GM23338 (cell line): ENCODE results near the gene PRKCD. TPM values are rescaled to one million over a fixed set of nuclear protein-coding genes. Genes with fewer than 3 reads are reported as not detected.

ENCODE experiments used
- ATAC-seq: fragments of 200-7000 bp; cut with Tn5 transposase; 3 replicates; pipeline ENCODE4 v1.9.1; 2020
- DNase-seq: peaks from one replicate; pipeline ENCODE4 v3.0.0-alpha.2; 2015; ENCODE audit warnings: low spot score
- H2AFZ ChIP-seq: fragments of 200-600 bp; sonication (generic); 2 replicates; pipeline ENCODE4 v1.8.0; 2016; ENCODE audit warnings: antibody characterized with exemption, mild to moderate bottlenecking, moderate library complexity
- H3F3A ChIP-seq: fragments of 200-600 bp; sonication (generic); replicated peaks from 2 replicates; pipeline ENCODE4 v1.8.0; 2017; ENCODE audit warnings: antibody characterized with exemption, mixed run types, low read depth
- H3K27ac ChIP-seq: fragments of 200-600 bp; sonication (generic); 2 replicates; pipeline ENCODE4 v1.6.1; 2016; ENCODE audit warnings: low read depth
- H3K27me3 ChIP-seq: fragments of 200-600 bp; sonication (generic); 2 replicates; pipeline ENCODE4 v1.8.0; 2016; ENCODE audit warnings: mild to moderate bottlenecking, mixed run types, moderate library complexity; ENCODE audit not compliant: insufficient read depth
- H3K36me3 ChIP-seq: fragments of 200-600 bp; sonication (generic); 2 replicates; pipeline ENCODE4 v1.8.0; 2016; ENCODE audit warnings: mild to moderate bottlenecking; ENCODE audit not compliant: insufficient read depth
- H3K4me1 ChIP-seq: fragments of 200-600 bp; sonication (generic); 2 replicates; pipeline ENCODE4 v1.8.0; 2016; ENCODE audit warnings: mild to moderate bottlenecking, moderate library complexity; ENCODE audit not compliant: insufficient read depth
- H3K4me2 ChIP-seq: fragments of 200-600 bp; sonication (generic); 2 replicates; pipeline ENCODE4 v1.7.1; 2017; ENCODE audit warnings: mixed run types
- H3K4me3 ChIP-seq: fragments of 200-600 bp; sonication (generic); 2 replicates; pipeline ENCODE4 v1.6.1; 2016; ENCODE audit warnings: mixed run types
- H3K79me2 ChIP-seq: fragments of 200-600 bp; sonication (generic); replicated peaks from 2 replicates; pipeline ENCODE4 v1.8.0; 2017; ENCODE audit warnings: mild to moderate bottlenecking; ENCODE audit not compliant: insufficient read depth
- H3K9me2 ChIP-seq: fragments of 200-600 bp; sonication (generic); 2 replicates; pipeline ENCODE4 v1.8.0; 2017; ENCODE audit not compliant: insufficient read depth
- H4K20me1 ChIP-seq: fragments of 200-600 bp; sonication (generic); replicated peaks from 2 replicates; pipeline ENCODE4 v1.8.0; 2017; ENCODE audit warnings: mild to moderate bottlenecking; ENCODE audit not compliant: insufficient read depth
- H3K27ac Mint-ChIP-seq: 2 replicates; pipeline ENCODE4 v1.8.0; 2020; ENCODE audit warnings: inconsistent platforms, mild to moderate bottlenecking, moderate library complexity, mixed read lengths
- H3K27me3 Mint-ChIP-seq: 3 replicates; pipeline ENCODE4 v1.8.0; 2022; ENCODE audit warnings: low read depth, mild to moderate bottlenecking, moderate library complexity, mixed read lengths, inconsistent platforms; ENCODE audit not compliant: insufficient read depth, poor library complexity
- H3K36me3 Mint-ChIP-seq: 3 replicates; pipeline ENCODE4 v1.8.0; 2021; ENCODE audit warnings: low read depth, mild to moderate bottlenecking, inconsistent platforms, moderate library complexity, mixed read lengths
- H3K4me1 Mint-ChIP-seq: 3 replicates; pipeline ENCODE4 v1.8.0; 2020; ENCODE audit warnings: mild to moderate bottlenecking, inconsistent platforms, mixed read lengths
- H3K4me3 Mint-ChIP-seq: 3 replicates; pipeline ENCODE4 v1.8.0; 2021; ENCODE audit warnings: moderate library complexity, mild to moderate bottlenecking, inconsistent platforms, mixed read lengths
- H3K9me3 Mint-ChIP-seq: 3 replicates; pipeline ENCODE4 v1.8.0; 2020; ENCODE audit warnings: moderate library complexity, mild to moderate bottlenecking, inconsistent platforms, mixed read lengths
- CREB1 ChIP-seq: fragments of 250-450 bp; sonication (Bioruptor Pico); IDR thresholded peaks from 2 replicates; pipeline ENCODE4 v1.5.0; 2020; ENCODE audit warnings: low read depth, mild to moderate bottlenecking, moderate library complexity
- CTCF ChIP-seq, 2 experiments: fragments of 200-600 bp in 1 of 2; sonication (generic) in 1 of 2; conservative IDR thresholded peaks; 2 replicates each; pipeline versions ENCODE4 v1.5.1 to v1.6.1; 2016 to 2017; ENCODE audit warnings: antibody characterized with exemption in 2 of 2, low read depth in 2 of 2, mild to moderate bottlenecking in 2 of 2, moderate library complexity in 1 of 2
- EZH2 ChIP-seq: fragments of 200-600 bp; sonication (generic); IDR thresholded peaks from one replicate; pipeline ENCODE4 v1.8.0; 2017; ENCODE audit warnings: antibody characterized with exemption, mild to moderate bottlenecking, low read depth; ENCODE audit not compliant: unreplicated experiment
- EZH2phosphoT487 ChIP-seq: fragments of 200-600 bp; sonication (generic); IDR thresholded peaks from one replicate; pipeline ENCODE4 v1.8.1; 2018; ENCODE audit warnings: antibody characterized with exemption; ENCODE audit not compliant: unreplicated experiment
- JUNB ChIP-seq: IDR thresholded peaks from one replicate; pipeline ENCODE4 v1.6.1; 2016; ENCODE audit warnings: antibody characterized with exemption; ENCODE audit not compliant: unreplicated experiment
- NANOG ChIP-seq: IDR thresholded peaks from 2 replicates; pipeline ENCODE4 v1.6.1; 2016; ENCODE audit warnings: antibody characterized with exemption, borderline replicate concordance
- POLR2AphosphoS5 ChIP-seq: IDR thresholded peaks from 2 replicates; pipeline ENCODE4 v1.6.1; 2016; ENCODE audit warnings: antibody characterized with exemption, low read depth
- REST ChIP-seq: IDR thresholded peaks from one replicate; pipeline ENCODE4 v1.6.1; 2018; ENCODE audit warnings: antibody characterized with exemption; ENCODE audit not compliant: unreplicated experiment
- STAT1 ChIP-seq: IDR thresholded peaks from one replicate; pipeline ENCODE4 v1.6.1; 2016; ENCODE audit warnings: antibody characterized with exemption; ENCODE audit not compliant: unreplicated experiment
- ZNF114 ChIP-seq: fragments of 250-450 bp; sonication (Bioruptor Pico); IDR thresholded peaks from 2 replicates; pipeline ENCODE4 v1.5.0; 2020; ENCODE audit warnings: mild to moderate bottlenecking, moderate library complexity
- ZNF331 ChIP-seq: fragments of 250-450 bp; sonication (Bioruptor Pico); IDR thresholded peaks from 2 replicates; pipeline ENCODE4 v1.5.0; 2020; ENCODE audit warnings: low read depth, mild to moderate bottlenecking, moderate library complexity
- ZNF462 ChIP-seq: fragments of 250-450 bp; sonication (Bioruptor Pico); IDR thresholded peaks from 2 replicates; pipeline ENCODE4 v1.5.0; 2020; ENCODE audit warnings: mild to moderate bottlenecking, moderate library complexity
- polyA plus RNA-seq: library from polyadenylated mRNA; unstranded; fragments of >200 nt; fragmentation: Nextera tagmentation; extraction: Ambion mirVana; gene quantifications from 2 replicates; pipeline ENCODE4 v1.2.1, GENCODE V29; 2016
- total RNA-seq: library from RNA; depleted of rRNA; stranded (reverse); fragments of >200 nt; shearing (Covaris generic); gene quantifications from 2 replicates; pipeline ENCODE4 v1.2.3, GENCODE V29; 2014
- TF ChIP-seq, protein P1 (sequence below): IDR thresholded peaks from 2 replicates; pipeline ENCODE4 v1.6.1; 2016; ENCODE audit warnings: antibody characterized with exemption

The PRKCD gene
- total and polyA plus RNA-seq, 2 experiments from 2014 or later = 11.3 to 11.8 TPM

DNA sequence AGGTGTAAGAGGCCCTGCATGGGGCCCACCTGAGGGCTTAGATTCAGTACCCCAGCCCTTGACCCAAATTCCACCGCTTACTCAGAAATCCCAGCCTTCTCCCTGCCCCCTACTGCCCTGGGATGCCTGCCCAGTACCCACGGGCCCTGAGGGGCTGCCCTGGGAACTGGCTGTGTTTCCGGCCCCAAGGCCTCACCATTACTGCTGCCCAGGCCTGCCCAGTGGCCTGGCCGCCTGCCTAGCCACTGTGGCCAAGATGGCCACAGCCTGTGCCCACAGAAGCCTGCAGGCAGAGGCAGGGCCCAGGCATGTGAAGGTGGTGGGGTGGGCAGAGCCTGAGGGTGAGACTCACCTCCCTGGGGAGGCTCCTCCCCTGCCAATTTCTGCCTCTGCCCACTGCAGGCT lies 6.1 kb upstream of the PRKCD start:
- no peaks in the 10 kb centered on the region for H3K36me3 ChIP-seq
- peaks cover 23% of the 10 kb centered on the region; the same call in 1 of the 2 replicates for H3K4me1 ChIP-seq
- DNase-seq (no peak), ATAC-seq (no peak)
- no peak overlapping the region for H2AFZ ChIP-seq
- Mint-ChIP-seq H3K4me1 (peaks cover 27% of the 10 kb centered on the region), H3K36me3 (no peaks in the 10 kb centered on the region), H3K9me3 (no peaks in the 10 kb centered on the region), H3K27me3 (peaks cover 19% of the 10 kb centered on the region), H3K27ac (no peak overlapping the region), H3K4me3 (no peak overlapping the region)
- no peaks in the 10 kb centered on the region for H3K79me2 ChIP-seq
- H3K27ac ChIP-seq = no peak overlapping the region
- H3K4me3 ChIP-seq = no peak overlapping the region
- H3K27me3 ChIP-seq = peaks cover 1% of the 10 kb centered on the region
- TF ChIP-seq REST = no peak
- TF ChIP-seq POLR2AphosphoS5 = no peak
- no peak for TF ChIP-seq EZH2phosphoT487
- no peak for TF ChIP-seq STAT1
- no peak for TF ChIP-seq EZH2
- no peak for TF ChIP-seq JUNB
- no peak for TF ChIP-seq CREB1
- no peak for TF ChIP-seq CTCF (conservative IDR thresholded peaks at IDR 0.05; ENCODE audit: low read depth in 2 of 2)
- TF ChIP-seq, protein P1, sequence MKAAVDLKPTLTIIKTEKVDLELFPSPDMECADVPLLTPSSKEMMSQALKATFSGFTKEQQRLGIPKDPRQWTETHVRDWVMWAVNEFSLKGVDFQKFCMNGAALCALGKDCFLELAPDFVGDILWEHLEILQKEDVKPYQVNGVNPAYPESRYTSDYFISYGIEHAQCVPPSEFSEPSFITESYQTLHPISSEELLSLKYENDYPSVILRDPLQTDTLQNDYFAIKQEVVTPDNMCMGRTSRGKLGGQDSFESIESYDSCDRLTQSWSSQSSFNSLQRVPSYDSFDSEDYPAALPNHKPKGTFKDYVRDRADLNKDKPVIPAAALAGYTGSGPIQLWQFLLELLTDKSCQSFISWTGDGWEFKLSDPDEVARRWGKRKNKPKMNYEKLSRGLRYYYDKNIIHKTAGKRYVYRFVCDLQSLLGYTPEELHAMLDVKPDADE = no peak
- no peak for TF ChIP-seq ZNF331 (CRISPR knock-in tag)
- TF ChIP-seq ZNF114 (CRISPR knock-in tag) = no peak
- TF ChIP-seq ZNF462 (CRISPR knock-in tag) = no peak
- TF ChIP-seq NANOG = no peak
- H3F3A ChIP-seq = no peaks in the 10 kb centered on the region
- no peak overlapping the region for H3K4me2 ChIP-seq
- H3K9me2 ChIP-seq = no peaks in the 10 kb centered on the region
- H4K20me1 ChIP-seq = no peaks in the 10 kb centered on the region; the same call in 1 of the 2 replicates
